ENCODE data around the gene MAN1C1.

GRCh38 chr1:25672763-25673409 lies 56.3 kb downstream of the MAN1C1 start:
- no peak for TF ChIP-seq CTCF (IDR thresholded peaks at IDR 0.05)
- no peak for TF ChIP-seq POLR2A (IDR thresholded peaks at IDR 0.05)
- no peak for TF ChIP-seq EP300 (IDR thresholded peaks at IDR 0.05)
- no peak for TF ChIP-seq POLR2AphosphoS5 (IDR thresholded peaks at IDR 0.05)
